Astrocyte (in vitro differentiated cells and primary cell): Measurements from ENCODE around the gene RINL. TPM values are rescaled to one million over a fixed set of nuclear protein-coding genes. Genes with fewer than 3 reads are reported as not detected.

ENCODE experiments used
- DNase-seq: peaks from one replicate; pipeline ENCODE4 v3.0.0-alpha.2; 2010; ENCODE audit warnings: low read depth
- FAIRE-seq: peaks from 2 replicates; lab custom pipeline; 2011; peaks lifted over from hg19 to GRCh38; lab: Jason Lieb, UNC
- H2AFZ ChIP-seq: 2 replicates; pipeline ENCODE4 v1.6.0; 2012; ENCODE audit warnings: low read depth, low read length, inconsistent platforms
- H3K27ac ChIP-seq: 2 replicates; pipeline ENCODE4 v1.5.1; 2011; ENCODE audit warnings: low read depth, low read length, inconsistent platforms
- H3K27me3 ChIP-seq: 2 replicates; pipeline ENCODE4 v1.6.0; 2011; ENCODE audit warnings: low read length, inconsistent platforms; ENCODE audit not compliant: insufficient read depth
- H3K36me3 ChIP-seq: 2 replicates; pipeline ENCODE4 v1.5.1; 2011; ENCODE audit warnings: low read length, inconsistent platforms; ENCODE audit not compliant: insufficient read depth
- H3K4me1 ChIP-seq: 2 replicates; pipeline ENCODE4 v1.5.1; 2011; ENCODE audit warnings: low read length, inconsistent platforms; ENCODE audit not compliant: insufficient read depth
- H3K4me2 ChIP-seq: 2 replicates; pipeline ENCODE4 v1.6.0; 2012; ENCODE audit warnings: low read length, inconsistent platforms
- H3K4me3 ChIP-seq: 2 replicates; pipeline ENCODE4 v1.5.1; 2011; ENCODE audit warnings: low read depth, mild to moderate bottlenecking, low read length, inconsistent platforms; ENCODE audit not compliant: insufficient read depth
- H3K79me2 ChIP-seq: 2 replicates; pipeline ENCODE4 v1.6.0; 2012; ENCODE audit warnings: mild to moderate bottlenecking, low read length, inconsistent platforms; ENCODE audit not compliant: insufficient read depth
- H3K9ac ChIP-seq: 2 replicates; pipeline ENCODE4 v1.6.0; 2012; ENCODE audit warnings: mild to moderate bottlenecking, low read length, inconsistent platforms
- H3K9me3 ChIP-seq: 2 replicates; pipeline ENCODE4 v1.5.1; 2012; ENCODE audit warnings: low read depth, mild to moderate bottlenecking, low read length, inconsistent platforms; ENCODE audit not compliant: insufficient read depth
- H4K20me1 ChIP-seq: 2 replicates; pipeline ENCODE4 v1.6.0; 2012; ENCODE audit warnings: low read length, inconsistent platforms; ENCODE audit not compliant: insufficient read depth
- H3K27ac Mint-ChIP-seq: one replicate; pipeline ENCODE4 v1.8.0; 2021; ENCODE audit warnings: mild to moderate bottlenecking, mixed read lengths; ENCODE audit not compliant: unreplicated experiment
- H3K27me3 Mint-ChIP-seq: one replicate; pipeline ENCODE4 v1.8.0; 2021; ENCODE audit warnings: low read depth, mixed read lengths; ENCODE audit not compliant: unreplicated experiment
- H3K36me3 Mint-ChIP-seq: one replicate; pipeline ENCODE4 v1.8.0; 2021; ENCODE audit warnings: low read depth, mixed read lengths; ENCODE audit not compliant: unreplicated experiment
- H3K4me1 Mint-ChIP-seq: one replicate; pipeline ENCODE4 v1.8.0; 2021; ENCODE audit warnings: low read depth, mixed read lengths; ENCODE audit not compliant: unreplicated experiment
- H3K4me3 Mint-ChIP-seq: one replicate; pipeline ENCODE4 v1.8.0; 2021; ENCODE audit warnings: mild to moderate bottlenecking, moderate library complexity, mixed read lengths; ENCODE audit not compliant: unreplicated experiment
- H3K9me3 Mint-ChIP-seq: one replicate; pipeline ENCODE4 v1.8.0; 2021; ENCODE audit warnings: mild to moderate bottlenecking, mixed read lengths; ENCODE audit not compliant: unreplicated experiment
- EZH2 ChIP-seq: IDR thresholded peaks from 2 replicates; pipeline ENCODE4 v1.6.1; 2012; ENCODE audit warnings: mild to moderate bottlenecking, low read length, inconsistent platforms; ENCODE audit not compliant: insufficient read depth
- total RNA-seq: library from RNA; stranded (reverse); gene quantifications from 2 replicates; pipeline ENCODE4 v1.2.1, GENCODE V29; 2021
- TF ChIP-seq, protein P1 (sequence below): IDR thresholded peaks from 2 replicates; pipeline ENCODE4 v1.5.1; 2011; ENCODE audit warnings: low read depth, mild to moderate bottlenecking, inconsistent platforms, low read length, moderate library complexity; ENCODE audit not compliant: insufficient read depth

RINL gene
- total RNA-seq, 1 donor from 2014 or later = 1.3 TPM

DNA sequence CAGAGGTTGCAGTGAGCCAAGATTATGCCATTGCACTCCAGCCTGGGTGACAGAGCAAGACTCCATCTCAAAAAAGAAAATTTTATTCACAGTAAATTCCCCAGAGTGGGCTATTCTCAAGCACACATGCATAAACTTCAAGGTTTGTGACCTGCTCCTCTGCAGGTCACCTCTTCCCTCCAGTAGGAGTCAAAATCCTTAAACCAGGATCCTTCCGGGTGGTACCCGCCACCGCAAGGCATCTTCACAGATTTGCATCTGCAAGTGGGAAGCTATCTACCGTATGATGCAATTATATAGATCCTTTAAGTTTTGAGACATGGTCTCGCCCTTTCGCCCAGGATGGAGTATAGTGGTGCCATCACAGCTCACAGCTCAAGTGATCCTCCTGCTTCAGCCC is 43.5 kb downstream of the RINL start:
- FAIRE-seq (no peak), DNase-seq (no peak)
- Histone ChIP-seq H3K9ac (no peak overlapping the region), H3K27ac (no peak overlapping the region), H3K4me2 (no peak overlapping the region), H3K36me3 (peaks cover 42% of the 10 kb centered on the region), H3K79me2 (no peaks in the 10 kb centered on the region), H4K20me1 (peaks cover 41% of the 10 kb centered on the region), H3K9me3 (no peaks in the 10 kb centered on the region), H3K4me1 (peaks cover 39% of the 10 kb centered on the region), H3K27me3 (no peaks in the 10 kb centered on the region), H2AFZ (no peak overlapping the region), H3K4me3 (no peak overlapping the region)
- Mint-ChIP-seq H3K27ac (no peak overlapping the region), H3K4me3 (no peak overlapping the region), H3K4me1 (peaks cover 20% of the 10 kb centered on the region), H3K9me3 (no peaks in the 10 kb centered on the region), H3K27me3 (no peaks in the 10 kb centered on the region), H3K36me3 (peaks cover 24% of the 10 kb centered on the region)
- TF ChIP-seq, protein P1, sequence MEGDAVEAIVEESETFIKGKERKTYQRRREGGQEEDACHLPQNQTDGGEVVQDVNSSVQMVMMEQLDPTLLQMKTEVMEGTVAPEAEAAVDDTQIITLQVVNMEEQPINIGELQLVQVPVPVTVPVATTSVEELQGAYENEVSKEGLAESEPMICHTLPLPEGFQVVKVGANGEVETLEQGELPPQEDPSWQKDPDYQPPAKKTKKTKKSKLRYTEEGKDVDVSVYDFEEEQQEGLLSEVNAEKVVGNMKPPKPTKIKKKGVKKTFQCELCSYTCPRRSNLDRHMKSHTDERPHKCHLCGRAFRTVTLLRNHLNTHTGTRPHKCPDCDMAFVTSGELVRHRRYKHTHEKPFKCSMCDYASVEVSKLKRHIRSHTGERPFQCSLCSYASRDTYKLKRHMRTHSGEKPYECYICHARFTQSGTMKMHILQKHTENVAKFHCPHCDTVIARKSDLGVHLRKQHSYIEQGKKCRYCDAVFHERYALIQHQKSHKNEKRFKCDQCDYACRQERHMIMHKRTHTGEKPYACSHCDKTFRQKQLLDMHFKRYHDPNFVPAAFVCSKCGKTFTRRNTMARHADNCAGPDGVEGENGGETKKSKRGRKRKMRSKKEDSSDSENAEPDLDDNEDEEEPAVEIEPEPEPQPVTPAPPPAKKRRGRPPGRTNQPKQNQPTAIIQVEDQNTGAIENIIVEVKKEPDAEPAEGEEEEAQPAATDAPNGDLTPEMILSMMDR = no peak
- no peak for TF ChIP-seq EZH2

DNA sequence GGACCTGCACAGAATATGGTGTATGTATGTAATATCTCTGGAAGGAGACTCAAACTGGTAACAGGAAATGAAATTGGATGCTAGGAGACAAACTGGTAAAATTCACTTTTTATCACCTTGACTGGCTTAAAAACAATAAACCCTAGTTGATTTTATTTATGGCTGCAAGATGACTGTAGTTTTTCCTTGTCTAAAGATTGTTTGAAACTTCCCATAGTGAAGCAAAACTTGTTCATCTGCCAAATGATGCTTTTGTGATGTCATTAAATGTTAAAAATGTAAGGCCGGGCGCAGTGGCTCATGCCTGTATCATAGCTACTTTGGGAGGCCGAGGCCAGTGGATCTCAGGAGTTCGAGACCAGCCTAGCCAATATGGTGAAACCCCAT is 44.0 kb downstream of the RINL start:
- H3K36me3 Mint-ChIP-seq = peaks cover 24% of the 10 kb centered on the region
- no peak for TF ChIP-seq EZH2
- Histone ChIP-seq H3K27ac (no peak overlapping the region), H3K9me3 (no peaks in the 10 kb centered on the region), H2AFZ (no peak overlapping the region), H3K36me3 (peaks cover 37% of the 10 kb centered on the region), H3K4me2 (no peak overlapping the region), H3K4me1 (peaks cover 39% of the 10 kb centered on the region), H3K4me3 (no peak overlapping the region), H3K27me3 (no peaks in the 10 kb centered on the region), H3K9ac (no peak overlapping the region), H4K20me1 (peaks cover 36% of the 10 kb centered on the region), H3K79me2 (no peaks in the 10 kb centered on the region)
- FAIRE-seq = no peak
- no peak overlapping the region for H3K27ac Mint-ChIP-seq
- DNase-seq = no peak
- peaks cover 19% of the 10 kb centered on the region for H3K4me1 Mint-ChIP-seq
- H3K9me3 Mint-ChIP-seq = no peaks in the 10 kb centered on the region
- H3K27me3 Mint-ChIP-seq = no peaks in the 10 kb centered on the region
- peak overlapping the region; percentile 27 for H3K4me3 Mint-ChIP-seq

DNA sequence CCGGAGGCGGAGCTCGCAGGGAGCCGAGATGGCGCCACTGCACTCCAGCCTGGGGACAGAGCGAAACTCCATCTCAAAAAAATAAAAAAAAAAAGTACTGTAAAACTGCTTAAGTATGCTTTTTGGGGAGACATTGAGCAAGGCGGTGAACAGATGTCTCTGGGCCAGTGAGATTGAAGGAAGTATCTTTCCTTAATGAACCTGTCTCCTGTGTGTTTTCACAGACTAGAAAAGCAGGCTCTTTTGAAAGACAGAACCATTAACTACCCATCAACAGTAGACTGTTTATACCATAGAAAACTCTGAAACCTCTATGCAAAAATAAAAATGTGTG is 45.0 kb downstream of the RINL start:
- FAIRE-seq (no peak), DNase-seq (no peak)
- Histone ChIP-seq H3K79me2 (no peaks in the 10 kb centered on the region), H2AFZ (no peak overlapping the region), H3K4me1 (peaks cover 39% of the 10 kb centered on the region), H4K20me1 (peaks cover 25% of the 10 kb centered on the region), H3K27ac (no peak overlapping the region), H3K4me2 (no peak overlapping the region), H3K9ac (no peak overlapping the region), H3K36me3 (peaks cover 28% of the 10 kb centered on the region), H3K27me3 (no peaks in the 10 kb centered on the region), H3K4me3 (no peak overlapping the region), H3K9me3 (no peaks in the 10 kb centered on the region)
- no peaks in the 10 kb centered on the region for H3K27me3 Mint-ChIP-seq
- no peaks in the 10 kb centered on the region for H3K9me3 Mint-ChIP-seq
- H3K36me3 Mint-ChIP-seq = peaks cover 19% of the 10 kb centered on the region
- no peak for TF ChIP-seq EZH2
- TF ChIP-seq, protein P1 = no peak
- H3K4me1 Mint-ChIP-seq = peaks cover 13% of the 10 kb centered on the region
- peak overlapping the region; percentile 91 for H3K27ac Mint-ChIP-seq
- H3K4me3 Mint-ChIP-seq = no peak overlapping the region
